ENCODE results near the gene SPACDR.

SPACDR gene

DNA sequence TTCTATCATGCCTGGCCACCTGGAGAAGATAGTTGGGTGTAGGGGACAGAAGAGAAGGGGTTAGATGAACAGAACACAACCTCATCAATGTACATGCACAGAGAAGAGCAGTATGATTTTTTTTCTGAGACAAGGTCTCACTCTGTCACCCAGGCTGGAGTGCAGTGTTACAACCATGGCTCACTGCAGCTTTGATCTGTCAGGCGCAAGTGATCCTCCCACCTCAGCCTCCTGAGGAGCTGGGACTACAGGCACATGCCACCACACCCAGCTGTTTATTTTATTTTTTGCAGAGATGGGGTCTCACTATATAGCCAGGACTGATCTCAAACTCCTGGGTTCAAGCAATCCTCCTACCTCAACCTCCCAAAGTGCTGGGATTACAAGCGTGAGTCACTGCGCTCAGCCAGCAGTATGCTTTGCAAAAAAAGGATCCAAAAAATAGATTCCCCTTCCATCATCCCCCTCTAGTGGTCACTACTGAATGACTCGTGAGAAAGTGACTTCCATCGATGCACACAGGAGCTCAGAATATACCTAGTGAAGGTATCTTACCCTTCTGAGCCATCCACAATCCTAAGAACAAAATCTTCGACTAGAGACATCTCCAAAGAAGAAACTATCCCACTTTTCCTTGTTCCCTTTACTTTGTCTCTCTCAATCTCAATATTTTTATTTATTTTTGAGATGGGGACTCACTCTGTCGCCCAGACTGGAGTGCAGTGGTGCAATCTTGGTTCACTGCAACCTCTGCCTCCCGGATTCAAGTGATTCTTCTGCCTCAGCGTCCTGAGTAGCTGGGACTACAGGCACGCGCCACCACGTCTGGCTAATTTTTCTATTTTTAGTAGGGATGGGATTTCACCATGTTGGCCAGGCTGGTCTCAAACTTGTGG, 56.5 kb downstream of the SPACDR start:
- DNase-seq = peak; percentile 33 to 46

DNA sequence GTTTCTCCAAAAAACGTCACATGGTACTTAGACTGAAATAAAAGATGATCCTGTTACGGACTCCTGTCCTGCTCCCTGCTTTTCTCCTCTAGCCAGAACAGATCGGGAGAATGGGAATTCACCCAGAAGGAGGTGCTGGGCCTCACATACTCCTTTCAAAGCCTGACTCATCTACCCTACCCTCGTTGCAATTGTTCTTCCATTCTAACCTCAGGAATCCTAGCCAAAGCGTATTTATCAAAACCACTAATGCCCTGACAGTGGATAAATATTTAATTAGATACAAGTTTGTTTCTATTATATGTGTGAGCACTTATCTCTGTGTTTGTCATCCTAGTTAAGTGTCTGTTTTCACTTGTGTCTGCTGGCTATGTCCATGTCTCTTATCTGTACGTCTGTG, 57.3 kb downstream of the SPACDR start:
- no peak for DNase-seq

Data from stimulated activated CD4-positive, alpha-beta T cell treated with anti-CD3 and anti-CD28 coated beads, Interleukin-2, amount 100 ng/mL, for 24 hours (primary cell).